ENCODE measurements around the gene RBM46.

Gene RBM46

GRCh38 chr4:154781126-154781982 lies at the start of gene RBM46:
RBM46 (plus strand) TSS chr4:154781272; CDS start chr4:154796753, 15,481 bp downstream.
- DNase-seq = no peak

GRCh38 chr4:154731756-154732155 lies 49.3 kb upstream of the RBM46 start:
- no peak for DNase-seq

GRCh38 chr4:154732669-154733068 lies 48.4 kb upstream of the RBM46 start:
- no peak for DNase-seq

GRCh38 chr4:154736770-154737169 lies 44.3 kb upstream of the RBM46 start:
- no peak for DNase-seq

GRCh38 chr4:154738426-154738825 lies 42.6 kb upstream of the RBM46 start:
- DNase-seq = no peak

GRCh38 chr4:154739111-154739510 lies 42.0 kb upstream of the RBM46 start:
- DNase-seq = no peak

GRCh38 chr4:154740462-154740861 lies 40.6 kb upstream of the RBM46 start:
- DNase-seq = no peak

- no peak for DNase-seq
Observed at GRCh38 chr4:154741131-154741665, 39.9 kb upstream of the RBM46 start.

- no peak for DNase-seq
Observed at GRCh38 chr4:154741922-154742850, 38.9 kb upstream of the RBM46 start.

GRCh38 chr4:154743683-154744340 lies 37.3 kb upstream of the RBM46 start, which contains the start of gene LRAT:
LRAT (plus strand) TSS chr4:154744000; CDS start chr4:154744327, 327 bp downstream.
- peak; percentile 12 for DNase-seq

GRCh38 chr4:154744341-154744926 lies 36.6 kb upstream of the RBM46 start:
- DNase-seq = no peak

GRCh38 chr4:154757713-154758112 lies 23.4 kb upstream of the RBM46 start:
- DNase-seq = no peak

- DNase-seq = no peak
Observed at GRCh38 chr4:154760895-154761294, 20.2 kb upstream of the RBM46 start.

GRCh38 chr4:154778264-154778663 lies 2.8 kb upstream of the RBM46 start:
- DNase-seq = no peak

- DNase-seq = peak; percentile 22
Observed at GRCh38 chr4:154779362-154779947, 1.6 kb upstream of the RBM46 start.

GRCh38 chr4:154781983-154782293 lies 866 bp downstream of the RBM46 start:
- no peak for DNase-seq

GRCh38 chr4:154807042-154807630 lies 26.1 kb downstream of the RBM46 start:
- DNase-seq = peak; percentile 65

GRCh38 chr4:154818230-154818629 lies 37.2 kb downstream of the RBM46 start:
- DNase-seq = no peak

- DNase-seq = no peak
Observed at GRCh38 chr4:154822775-154823174, 41.7 kb downstream of the RBM46 start.

GRCh38 chr4:154836030-154836429 lies 55.0 kb downstream of the RBM46 start:
- no peak for DNase-seq

- DNase-seq = no peak
Observed at GRCh38 chr4:154836513-154836912, 55.4 kb downstream of the RBM46 start.

GRCh38 chr4:154838155-154838554 lies 57.1 kb downstream of the RBM46 start:
- no peak for DNase-seq

Data from hematopoietic multipotent progenitor cell treated with erythropoietin and hydrocortisone succinate and interleukin-3 and kit ligand, for 8 days (in vitro differentiated cells).